Mammary epithelial cell (primary cell): ENCODE data around the gene FLT4.

Experiments
- CTCF ChIP-seq, 2 donors: IDR thresholded peaks in 1 of 2; conservative IDR thresholded peaks in 1 of 2; 2 replicates each; pipeline ENCODE4 v1.5.1; 2011 to 2012; ENCODE audit warnings: inconsistent platforms in 2 of 2, low read length in 2 of 2, mild to moderate bottlenecking in 2 of 2, control low read depth in 1 of 2, low read depth in 1 of 2; ENCODE audit not compliant: insufficient read depth in 1 of 2; ENCODE audit errors: extremely low read depth in 1 of 2
- EZH2 ChIP-seq: IDR thresholded peaks from 2 replicates; pipeline ENCODE4 v1.6.1; 2012; ENCODE audit warnings: low read length, inconsistent platforms, borderline replicate concordance

- no peak for TF ChIP-seq CTCF (conservative IDR thresholded peaks at IDR 0.05 in 1 of 2, IDR thresholded peaks at IDR 0.05 in 1 of 2; ENCODE audit: extremely low read depth in 1 of 2, insufficient read depth in 1 of 2, low read depth in 1 of 2, low read length in 2 of 2)
- TF ChIP-seq EZH2: no peak
Observed at GRCh38 chr5:180684623-180685161, 35.3 kb upstream of the FLT4 start.
